AG04450 (cell line): ENCODE results near the gene IPO4. TPM values are rescaled to one million over a fixed set of nuclear protein-coding genes. Genes with fewer than 3 reads are reported as not detected.

Experiments used
- CTCF ChIA-PET: fragments of 300-600, 350-600 bp; formaldehyde crosslinking; extraction: SDS; loops from one replicate; lab custom pipeline; 2022; ENCODE audit warnings: antibody characterized with exemption, inconsistent platforms; lab: Charles Lee
- POLR2A ChIA-PET: fragments of 350-600 bp; formaldehyde crosslinking; extraction: SDS; loops from one replicate; lab custom pipeline; 2021; ENCODE audit warnings: antibody characterized with exemption, inconsistent platforms; lab: Yijun Ruan, JAX
- DNase-seq: peaks from one replicate; pipeline ENCODE4 v3.0.0-alpha.2; 2011; ENCODE audit warnings: low read depth, low spot score
- H3K27ac ChIP-seq: one replicate; pipeline ENCODE4 v1.5.1; 2012; ENCODE audit warnings: low read depth, low read length, control low read depth
- H3K27me3 ChIP-seq: one replicate; pipeline ENCODE4 v1.6.0; 2012; ENCODE audit warnings: low read length; ENCODE audit not compliant: control insufficient read depth, insufficient read depth
- H3K4me3 ChIP-seq: 2 replicates; pipeline ENCODE4 v1.5.1; 2011; ENCODE audit warnings: mild to moderate bottlenecking, low read depth, low read length, control low read depth
- H3K9me3 ChIP-seq: 2 replicates; pipeline ENCODE4 v1.5.1; 2012; ENCODE audit warnings: low read length; ENCODE audit not compliant: control insufficient read depth, insufficient read depth
- CTCF ChIP-seq: IDR thresholded peaks from 2 replicates; pipeline ENCODE4 v1.5.1; 2011; ENCODE audit warnings: low read depth, low read length, control low read depth, inconsistent platforms
- polyA plus RNA-seq: library from polyadenylated mRNA; depleted of rRNA; stranded (reverse); fragments of >200 nt; gene quantifications from 2 replicates; pipeline ENCODE4 v1.2.3, GENCODE V29; 2011

IPO4 gene
- polyA plus RNA-seq, 1 experiment, result 15.2 TPM

GRCh38 chr14:24184104-24184970 lies 4.3 kb downstream of the IPO4 start:
- no peak for DNase-seq
- TF ChIP-seq CTCF, result no peak
- no peaks in the 10 kb centered on the region; the same call in 1 of the 2 replicates for H3K9me3 ChIP-seq
- ChIA-PET POLR2A (no interaction called here), CTCF (interaction anchor here (2.6 kb wide), 1 partner anchor 24 kb away, joined by 10 read pairs; the partner anchor contains the start of gene IRF9)
- no peaks in the 10 kb centered on the region for H3K27me3 ChIP-seq
- no peak overlapping the region for H3K4me3 ChIP-seq
- H3K27ac ChIP-seq, result no peak overlapping the region

GRCh38 chr14:24183014-24183481 lies 5.6 kb downstream of the IPO4 start:
- no peak for TF ChIP-seq CTCF
- Histone ChIP-seq H3K4me3 (no peak overlapping the region), H3K9me3 (no peaks in the 10 kb centered on the region), H3K27me3 (no peaks in the 10 kb centered on the region), H3K27ac (no peak overlapping the region)
- CTCF ChIA-PET, result interaction anchor here (0.8 kb wide), 1 partner anchor 42 kb away, joined by 4 read pairs; the partner anchor contains the start of gene EMC9
- DNase-seq, result no peak
- POLR2A ChIA-PET, result no interaction called here

GRCh38 chr14:24182110-24182882 lies 6.3 kb downstream of the IPO4 start:
- Histone ChIP-seq H3K27me3 (no peaks in the 10 kb centered on the region), H3K4me3 (no peak overlapping the region), H3K9me3 (no peaks in the 10 kb centered on the region), H3K27ac (no peak overlapping the region)
- no peak for TF ChIP-seq CTCF
- ChIA-PET POLR2A (interaction anchor here (0.6 to 1.1 kb wide), 2 partner anchors 12 to 37 kb away, joined by 4 to 5 read pairs; no protein-coding TSS in a partner anchor), CTCF (interaction anchor here (0.8 kb wide), 1 partner anchor 41 kb away, joined by 4 read pairs; the partner anchor contains the start of gene EMC9)
- no peak for DNase-seq

- Histone ChIP-seq H3K27ac (no peak overlapping the region), H3K4me3 (no peak overlapping the region), H3K27me3 (no peaks in the 10 kb centered on the region), H3K9me3 (no peaks in the 10 kb centered on the region)
- ChIA-PET CTCF (interaction anchor here (2.0 kb wide), 1 partner anchor 20 kb away, joined by 6 read pairs; the partner anchor contains the start of gene IRF9), POLR2A (interaction anchor here (0.6 to 1.1 kb wide), 2 partner anchors 12 to 38 kb away, joined by 4 to 5 read pairs; no protein-coding TSS in a partner anchor)
- DNase-seq, result no peak
- no peak for TF ChIP-seq CTCF
Measured at GRCh38 chr14:24181371-24182077, 7.1 kb downstream of the IPO4 start.
